GM23248 (cell line): ENCODE results near the gene INHA.

Experiments used
- EZH2 ChIP-seq: fragments of 200-600 bp; sonication (generic); IDR thresholded peaks from 2 replicates; pipeline ENCODE4 v1.6.1; 2018; ENCODE audit warnings: antibody characterized with exemption, mild to moderate bottlenecking; ENCODE audit not compliant: insufficient read depth, poor library complexity, severe bottlenecking
- EZH2phosphoT487 ChIP-seq: fragments of 200-600 bp; sonication (generic); IDR thresholded peaks from 2 replicates; pipeline ENCODE4 v1.6.1; 2018; ENCODE audit warnings: antibody characterized with exemption, moderate library complexity, mild to moderate bottlenecking, low read depth; ENCODE audit not compliant: insufficient read depth

GRCh38 chr2:219574484-219575311 lies 2.6 kb downstream of the INHA start:
- TF ChIP-seq EZH2, result no peak
- TF ChIP-seq EZH2phosphoT487, result no peak
